H9 (cell line): ENCODE results near the gene DENND4A. TPM values are rescaled to one million over a fixed set of nuclear protein-coding genes. Genes with fewer than 3 reads are reported as not detected.

Experiments used
- DNase-seq: peaks from one replicate; pipeline ENCODE4 v3.0.0-alpha.2; 2017
- H2AFZ ChIP-seq: one replicate; pipeline ENCODE4 v1.6.1; 2013; ENCODE audit warnings: mild to moderate bottlenecking, low read length, control low read depth, moderate library complexity
- H2AK5ac ChIP-seq: 2 replicates; pipeline ENCODE4 v1.6.1; 2013; ENCODE audit warnings: low read length, control low read depth, mixed read lengths; ENCODE audit not compliant: insufficient read length
- H2BK120ac ChIP-seq: one replicate; pipeline ENCODE4 v1.6.1; 2013; ENCODE audit warnings: low read depth, mild to moderate bottlenecking, low read length, control low read depth, inconsistent platforms; ENCODE audit not compliant: poor library complexity, severe bottlenecking
- H2BK12ac ChIP-seq: 2 replicates; pipeline ENCODE4 v1.6.1; 2013; ENCODE audit warnings: low read length, control low read depth, mixed read lengths, low read depth; ENCODE audit not compliant: insufficient read length
- H2BK15ac ChIP-seq: 2 replicates; pipeline ENCODE4 v1.6.1; 2013; ENCODE audit warnings: low read depth, low read length, control low read depth
- H2BK20ac ChIP-seq: one replicate; pipeline ENCODE4 v1.6.1; 2013; ENCODE audit warnings: low read depth, mild to moderate bottlenecking, low read length, control low read depth, inconsistent platforms; ENCODE audit not compliant: poor library complexity, severe bottlenecking
- H2BK5ac ChIP-seq: 2 replicates; pipeline ENCODE4 v1.6.1; 2013; ENCODE audit warnings: low read length, control low read depth, mixed read lengths; ENCODE audit not compliant: insufficient read length
- H3K14ac ChIP-seq: 2 replicates; pipeline ENCODE4 v1.6.1; 2013; ENCODE audit warnings: low read length, control low read depth; ENCODE audit not compliant: insufficient read depth
- H3K18ac ChIP-seq: 2 replicates; pipeline ENCODE4 v1.6.1; 2013; ENCODE audit warnings: low read depth, mild to moderate bottlenecking, mixed read lengths, low read length, control low read depth; ENCODE audit not compliant: insufficient read length
- H3K23ac ChIP-seq: 2 replicates; pipeline ENCODE4 v1.6.1; 2013; ENCODE audit warnings: low read length, control low read depth, mixed read lengths, low read depth; ENCODE audit not compliant: insufficient read length
- H3K23me2 ChIP-seq: 2 replicates; pipeline ENCODE4 v1.6.1; 2013; ENCODE audit warnings: low read depth, mild to moderate bottlenecking, mixed read lengths, low read length, control low read depth; ENCODE audit not compliant: insufficient read length, poor library complexity, severe bottlenecking
- H3K27ac ChIP-seq: 2 replicates; pipeline ENCODE4 v1.5.1; 2013; ENCODE audit warnings: low read length, control low read depth, mixed read lengths, low read depth; ENCODE audit not compliant: insufficient read length
- H3K27me3 ChIP-seq: 2 replicates; pipeline ENCODE4 v1.6.1; 2013; ENCODE audit warnings: low read length, control low read depth, inconsistent platforms; ENCODE audit not compliant: insufficient read depth
- H3K4ac ChIP-seq: 2 replicates; pipeline ENCODE4 v1.6.1; 2013; ENCODE audit warnings: low read depth, mild to moderate bottlenecking, control low read depth, inconsistent platforms, low read length, moderate library complexity
- H3K4me1 ChIP-seq: 2 replicates; pipeline ENCODE4 v1.6.1; 2013; ENCODE audit warnings: low read length, control low read depth, inconsistent platforms; ENCODE audit not compliant: insufficient read depth
- H3K4me2 ChIP-seq: 2 replicates; pipeline ENCODE4 v1.6.1; 2013; ENCODE audit warnings: low read length, control low read depth, mixed read lengths; ENCODE audit not compliant: insufficient read length, insufficient read depth
- H3K56ac ChIP-seq: 2 replicates; pipeline ENCODE4 v1.6.1; 2013; ENCODE audit warnings: low read depth, mild to moderate bottlenecking, mixed read lengths, low read length, control low read depth; ENCODE audit not compliant: insufficient read length
- H3K79me1 ChIP-seq: 2 replicates; pipeline ENCODE4 v1.6.1; 2013; ENCODE audit warnings: low read depth, mild to moderate bottlenecking, moderate library complexity, low read length, control low read depth, inconsistent platforms; ENCODE audit not compliant: insufficient read depth, poor library complexity, severe bottlenecking
- H3K79me2 ChIP-seq: 2 replicates; pipeline ENCODE4 v1.6.1; 2013; ENCODE audit warnings: low read length, control low read depth, inconsistent platforms; ENCODE audit not compliant: insufficient read depth
- H3K9ac ChIP-seq: 2 replicates; pipeline ENCODE4 v1.6.1; 2013; ENCODE audit warnings: low read length, control low read depth, mixed read lengths; ENCODE audit not compliant: insufficient read length; ENCODE audit errors: extremely low read depth
- H3K9me3 ChIP-seq: one replicate; pipeline ENCODE4 v1.6.1; 2013; ENCODE audit warnings: low read depth, low read length, inconsistent platforms; ENCODE audit not compliant: control insufficient read depth
- H3T11ph ChIP-seq: one replicate; pipeline ENCODE4 v1.6.1; 2013; ENCODE audit warnings: mild to moderate bottlenecking, low read length, control low read depth, inconsistent platforms
- H4K20me1 ChIP-seq: one replicate; pipeline ENCODE4 v1.6.1; 2013; ENCODE audit not compliant: control insufficient read depth, insufficient read length, insufficient read depth
- H4K5ac ChIP-seq: 2 replicates; pipeline ENCODE4 v1.6.1; 2013; ENCODE audit warnings: low read depth, mild to moderate bottlenecking, mixed read lengths, low read length, control low read depth; ENCODE audit not compliant: insufficient read length
- H4K8ac ChIP-seq: replicated peaks from 2 replicates; pipeline ENCODE4 v1.6.1; 2013; ENCODE audit warnings: low read length, control low read depth, mixed read lengths, low read depth; ENCODE audit not compliant: insufficient read length
- H4K91ac ChIP-seq: 2 replicates; pipeline ENCODE4 v1.6.1; 2013; ENCODE audit warnings: low read depth, mild to moderate bottlenecking, moderate library complexity, mixed read lengths, low read length, control low read depth; ENCODE audit not compliant: insufficient read length
- H3K27ac Mint-ChIP-seq, 3 experiments: 2 replicates in 2 of 3; 3 replicates in 1 of 3; pipeline ENCODE4 v1.8.0; 2020 to 2021; ENCODE audit warnings: mixed read lengths in 3 of 3, mild to moderate bottlenecking in 1 of 3, moderate library complexity in 1 of 3
- H3K27me3 Mint-ChIP-seq: 2 replicates; pipeline ENCODE4 v1.8.0; 2021; ENCODE audit warnings: low read depth, mild to moderate bottlenecking, moderate library complexity, mixed read lengths
- H3K36me3 Mint-ChIP-seq, 3 experiments: 2 replicates in 2 of 3; 3 replicates in 1 of 3; pipeline ENCODE4 v1.8.0; 2020 to 2021; ENCODE audit warnings: low read depth in 3 of 3, mixed read lengths in 3 of 3; ENCODE audit not compliant: insufficient read depth in 1 of 3
- H3K4me1 Mint-ChIP-seq, 2 experiments: 2 replicates each; pipeline ENCODE4 v1.8.0; 2020; ENCODE audit warnings: mixed read lengths in 2 of 2
- H3K4me3 Mint-ChIP-seq, 2 experiments: 2 replicates in 1 of 2; 3 replicates in 1 of 2; pipeline ENCODE4 v1.8.0; 2020 to 2021; ENCODE audit warnings: mild to moderate bottlenecking in 2 of 2, mixed read lengths in 2 of 2, moderate library complexity in 1 of 2
- H3K9me3 Mint-ChIP-seq, 2 experiments: 2 replicates in 1 of 2; 3 replicates in 1 of 2; pipeline ENCODE4 v1.8.0; 2020; ENCODE audit warnings: mild to moderate bottlenecking in 2 of 2, mixed read lengths in 2 of 2, moderate library complexity in 1 of 2
- WGBS: extraction: QIAGEN DNeasy Blood & Tissue Kit; methylation state at CpG from one replicate; pipeline ENCODE4 v1.1.7; 2013; ENCODE audit warnings: missing lambda C conversion rate, low lambda C conversion rate, mixed read lengths; ENCODE audit not compliant: insufficient read length; ENCODE audit errors: extremely low coverage; 5-methylcytosine and 5-hydroxymethylcytosine counted together
- total RNA-seq: library from RNA; stranded (reverse); gene quantifications from 2 replicates; pipeline ENCODE4 v1.2.1, GENCODE V29; 2021
- TF ChIP-seq, protein P1 (sequence below): fragments of 200-600 bp; sonication (generic); conservative IDR thresholded peaks from 3 replicates; pipeline ENCODE4 v1.8.0; 2021; ENCODE audit warnings: antibody characterized with exemption, mild to moderate bottlenecking

The DENND4A gene
- total RNA-seq, 1 experiment from 2014 or later: 4.7 TPM

DNA sequence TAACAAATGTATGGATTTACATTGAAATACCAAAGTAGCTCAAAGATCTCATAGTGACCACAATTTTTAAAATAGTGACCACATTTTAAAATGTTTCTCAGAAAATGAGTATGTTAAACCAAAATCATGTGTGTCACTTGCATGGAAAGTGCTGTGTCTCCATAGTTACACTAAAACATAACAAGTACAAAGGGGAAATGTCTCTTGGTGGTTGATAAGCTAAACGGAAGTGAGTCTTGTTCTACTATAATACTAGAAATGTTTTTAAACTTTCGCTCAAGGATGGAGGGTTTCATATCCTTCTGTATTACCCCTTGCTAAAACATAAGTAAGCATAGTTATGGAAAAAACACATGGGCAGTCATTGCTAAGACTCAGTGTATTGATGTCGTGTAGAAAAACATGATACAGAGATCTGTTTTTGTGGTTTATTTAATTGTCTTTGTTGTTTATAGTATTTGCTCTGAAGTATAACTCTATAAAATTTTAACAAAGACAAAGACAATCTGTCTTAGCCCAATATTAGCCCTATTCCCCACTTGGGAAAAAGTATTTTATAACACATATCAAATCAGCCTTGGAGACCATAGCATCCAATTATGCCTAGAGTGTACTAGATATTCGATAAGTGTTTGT lies 27.0 kb upstream of the DENND4A start:
- H3K27me3 Mint-ChIP-seq: no peaks in the 10 kb centered on the region
- Histone ChIP-seq H2AFZ (no peak overlapping the region), H3K4me2 (no peak overlapping the region), H3K18ac (no peak overlapping the region), H4K5ac (no peak overlapping the region), H3K27me3 (no peaks in the 10 kb centered on the region), H2BK120ac (no peak overlapping the region), H3K14ac (no peak overlapping the region), H4K8ac (no peak overlapping the region), H3K4ac (no peak overlapping the region), H3T11ph (no peak overlapping the region), H4K91ac (no peak overlapping the region), H3K4me1 (no peaks in the 10 kb centered on the region), H3K79me1 (no peaks in the 10 kb centered on the region), H3K23me2 (no peaks in the 10 kb centered on the region), H3K27ac (no peak overlapping the region), H3K9ac (no peak overlapping the region), H3K56ac (no peak overlapping the region), H2BK12ac (no peak overlapping the region), H3K23ac (no peak overlapping the region), H2BK15ac (no peak overlapping the region), H3K79me2 (no peaks in the 10 kb centered on the region), H2AK5ac (no peak overlapping the region), H2BK20ac (no peak overlapping the region), H2BK5ac (no peak overlapping the region), H3K9me3 (no peaks in the 10 kb centered on the region), H4K20me1 (no peaks in the 10 kb centered on the region)
- H3K4me3 Mint-ChIP-seq: no peak overlapping the region
- H3K4me1 Mint-ChIP-seq: peaks cover 2 to 3% of the 10 kb centered on the region in 2 experiments; a peak in 3 of 4 replicates
- peaks cover 0 to 1% of the 10 kb centered on the region in 2 experiments; a peak in 2 of 5 replicates for H3K9me3 Mint-ChIP-seq
- no peak overlapping the region for H3K27ac Mint-ChIP-seq
- no peaks in the 10 kb centered on the region for H3K36me3 Mint-ChIP-seq
- TF ChIP-seq, protein P1, sequence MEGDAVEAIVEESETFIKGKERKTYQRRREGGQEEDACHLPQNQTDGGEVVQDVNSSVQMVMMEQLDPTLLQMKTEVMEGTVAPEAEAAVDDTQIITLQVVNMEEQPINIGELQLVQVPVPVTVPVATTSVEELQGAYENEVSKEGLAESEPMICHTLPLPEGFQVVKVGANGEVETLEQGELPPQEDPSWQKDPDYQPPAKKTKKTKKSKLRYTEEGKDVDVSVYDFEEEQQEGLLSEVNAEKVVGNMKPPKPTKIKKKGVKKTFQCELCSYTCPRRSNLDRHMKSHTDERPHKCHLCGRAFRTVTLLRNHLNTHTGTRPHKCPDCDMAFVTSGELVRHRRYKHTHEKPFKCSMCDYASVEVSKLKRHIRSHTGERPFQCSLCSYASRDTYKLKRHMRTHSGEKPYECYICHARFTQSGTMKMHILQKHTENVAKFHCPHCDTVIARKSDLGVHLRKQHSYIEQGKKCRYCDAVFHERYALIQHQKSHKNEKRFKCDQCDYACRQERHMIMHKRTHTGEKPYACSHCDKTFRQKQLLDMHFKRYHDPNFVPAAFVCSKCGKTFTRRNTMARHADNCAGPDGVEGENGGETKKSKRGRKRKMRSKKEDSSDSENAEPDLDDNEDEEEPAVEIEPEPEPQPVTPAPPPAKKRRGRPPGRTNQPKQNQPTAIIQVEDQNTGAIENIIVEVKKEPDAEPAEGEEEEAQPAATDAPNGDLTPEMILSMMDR: no peak
- WGBS: no CpG with 5 or more reads among the region's 4 CpGs
- no peak for DNase-seq
